ENCODE measurements around the gene ZFYVE26.
"Not testable (repeated sequence)": the region's sequence is repeated elsewhere in the genome, so short reads cannot be mapped to it uniquely, and the experiment has no call there.

ZFYVE26 gene

DNA sequence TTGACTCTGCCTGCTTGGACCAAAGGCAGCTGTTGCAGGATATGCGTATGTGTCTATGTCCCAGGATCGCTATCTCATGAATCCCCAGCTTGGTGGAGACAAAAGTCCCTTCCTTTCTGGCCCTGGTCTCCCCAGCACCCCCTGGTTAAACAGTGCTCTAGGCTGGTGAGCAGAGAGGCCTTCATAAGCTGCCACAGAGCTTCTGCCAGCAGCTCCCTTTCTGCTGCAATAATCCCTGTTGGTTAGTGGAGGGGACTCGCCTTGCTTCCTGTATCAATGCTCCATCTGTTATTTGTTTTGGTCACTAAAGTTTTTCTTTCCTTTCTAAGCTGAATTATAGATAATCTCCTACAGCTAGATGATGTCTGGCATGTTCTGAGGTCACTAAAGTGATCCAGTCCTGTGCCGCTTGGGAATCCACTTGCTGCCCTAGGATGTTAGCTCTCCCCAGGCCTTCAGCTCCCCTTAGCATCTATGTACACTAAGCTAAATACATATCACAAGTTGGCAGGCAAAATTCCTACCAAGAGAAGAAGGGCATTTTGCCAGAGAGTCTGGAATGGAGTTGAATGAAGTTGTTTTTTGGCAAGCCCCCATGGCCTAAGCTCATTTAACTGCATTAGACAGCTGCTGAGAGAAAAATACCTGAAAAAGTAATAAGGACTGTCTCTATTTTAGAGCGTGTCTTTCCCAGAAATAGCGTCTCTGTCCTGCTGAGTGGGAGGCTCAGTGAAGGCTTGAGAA is 66.9 kb downstream of the ZFYVE26 start:
- no peak for DNase-seq

- no peak for DNase-seq
Observed at GRCh38 chr14:67748312-67748711, 68.1 kb downstream of the ZFYVE26 start.

- no peak for DNase-seq
Observed at GRCh38 chr14:67746927-67747326, 69.5 kb downstream of the ZFYVE26 start.

- DNase-seq = no peak
Observed at GRCh38 chr14:67744046-67744445, 72.3 kb downstream of the ZFYVE26 start.

DNA sequence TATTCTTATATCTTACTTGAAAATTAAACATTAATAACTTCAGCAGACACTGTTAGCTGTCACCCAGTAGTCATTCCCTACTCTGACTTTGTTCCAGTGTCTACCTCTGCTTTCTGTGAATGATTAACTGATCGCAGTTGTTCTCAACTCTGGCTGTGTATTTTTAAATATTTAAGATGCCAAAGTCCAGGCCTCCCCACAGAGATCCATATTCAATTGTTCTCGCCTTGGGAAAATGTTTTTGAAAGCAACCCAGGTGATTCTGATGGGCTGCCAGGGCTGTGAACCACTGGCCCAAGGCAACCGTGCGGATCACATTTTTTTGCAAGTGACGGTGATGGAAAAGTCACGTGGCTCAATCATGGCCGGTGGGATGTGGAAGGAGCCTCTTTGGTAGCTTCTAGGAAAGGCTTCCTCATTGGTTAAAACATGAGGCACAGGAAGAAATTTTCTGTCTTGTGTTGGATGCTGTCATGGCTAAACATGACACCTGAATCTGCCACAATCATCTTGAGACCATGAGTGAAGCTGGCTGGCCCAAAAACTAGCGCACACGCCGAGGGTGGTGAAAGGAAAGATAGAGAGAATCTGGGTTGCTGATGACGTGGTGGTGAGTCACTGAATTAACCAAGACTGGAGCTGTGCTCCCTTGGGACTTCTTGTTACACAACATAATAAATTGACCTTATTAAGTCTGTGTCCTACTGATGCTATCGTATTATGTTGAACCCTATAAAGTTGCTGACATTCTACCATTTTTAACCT is 77.5 kb downstream of the ZFYVE26 start:
- no peak for DNase-seq

GRCh38 chr14:67736771-67737170 is 79.6 kb downstream of the ZFYVE26 start:
- no peak for DNase-seq

GRCh38 chr14:67735336-67736147 is 80.8 kb downstream of the ZFYVE26 start:
- no peak for DNase-seq

DNA sequence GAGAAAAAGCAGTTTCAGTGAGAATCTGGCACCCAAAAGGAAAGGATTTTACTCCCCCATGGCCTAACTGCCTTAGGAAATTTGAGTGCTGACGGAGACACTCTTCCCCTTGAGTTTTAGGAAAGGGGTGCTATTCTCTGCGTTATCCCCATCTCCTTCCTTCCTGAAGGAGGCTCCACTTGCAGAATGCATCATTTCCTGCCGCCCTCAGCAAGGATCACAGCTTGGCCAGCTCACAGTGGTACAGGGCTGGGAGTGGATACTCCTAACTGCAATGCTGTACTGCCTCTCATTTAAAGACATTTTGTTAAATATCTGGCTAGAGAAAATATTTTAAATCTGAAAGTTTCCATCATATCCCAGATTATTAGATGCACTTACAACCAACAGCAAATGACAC is 81.7 kb downstream of the ZFYVE26 start:
- no peak for DNase-seq

DNA sequence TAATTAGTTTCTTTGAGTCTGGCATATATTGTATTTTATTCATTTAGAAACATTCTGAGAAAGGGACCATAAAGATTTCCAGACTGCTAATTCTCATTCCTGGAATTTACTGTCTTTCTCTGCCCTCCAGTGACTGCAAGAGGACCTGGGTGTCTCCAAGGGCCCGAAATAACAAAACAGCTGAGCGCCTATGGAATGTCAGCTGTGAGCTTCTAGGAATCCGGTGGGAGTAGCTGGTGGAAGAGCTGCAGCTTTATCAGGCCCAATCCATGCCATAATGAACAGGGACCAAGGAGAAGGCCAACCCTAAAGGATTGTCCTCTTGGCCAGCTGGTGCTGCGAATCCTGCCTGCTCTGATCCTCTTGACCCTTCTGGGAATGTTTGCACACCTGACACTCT is 82.8 kb downstream of the ZFYVE26 start:
- DNase-seq = peak; percentile 73

DNA sequence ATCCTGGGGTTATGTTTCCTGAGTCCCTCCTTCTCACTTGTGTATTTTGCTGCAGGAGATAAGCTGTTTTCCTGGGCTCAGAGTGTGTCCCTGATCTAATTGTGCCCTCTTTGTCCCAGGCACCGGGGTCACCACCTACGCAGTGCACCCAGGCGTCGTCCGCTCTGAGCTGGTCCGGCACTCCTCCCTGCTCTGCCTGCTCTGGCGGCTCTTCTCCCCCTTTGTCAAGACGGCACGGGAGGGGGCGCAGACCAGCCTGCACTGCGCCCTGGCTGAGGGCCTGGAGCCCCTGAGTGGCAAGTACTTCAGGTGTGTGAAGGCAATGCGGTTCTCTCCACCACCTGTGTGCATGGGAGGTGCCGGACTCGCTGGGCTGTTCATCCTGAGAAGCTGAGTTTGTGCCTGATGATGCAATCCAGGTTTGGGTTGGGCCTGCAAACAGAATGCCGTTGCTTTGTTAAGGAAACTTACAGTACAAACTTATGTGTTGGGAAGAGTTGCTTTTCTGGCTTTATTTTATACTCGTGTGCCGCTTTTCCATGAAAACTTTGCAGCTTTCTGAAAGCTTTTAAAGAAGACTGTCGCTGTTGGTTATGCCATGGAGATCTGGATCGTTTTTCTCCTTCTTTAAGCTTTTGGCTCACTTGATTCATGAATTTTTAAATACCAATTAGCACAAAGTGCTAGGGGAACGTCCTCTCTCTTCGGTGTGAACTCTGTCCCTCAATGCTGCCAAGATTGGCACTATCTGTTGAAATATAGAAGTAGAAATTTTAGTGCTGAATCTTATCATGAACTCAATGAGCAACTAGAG is 87.1 kb downstream of the ZFYVE26 start:
- DNase-seq = peak; percentile 64

- no peak for DNase-seq
Observed at GRCh38 chr14:67728258-67728657, 88.1 kb downstream of the ZFYVE26 start.

DNA sequence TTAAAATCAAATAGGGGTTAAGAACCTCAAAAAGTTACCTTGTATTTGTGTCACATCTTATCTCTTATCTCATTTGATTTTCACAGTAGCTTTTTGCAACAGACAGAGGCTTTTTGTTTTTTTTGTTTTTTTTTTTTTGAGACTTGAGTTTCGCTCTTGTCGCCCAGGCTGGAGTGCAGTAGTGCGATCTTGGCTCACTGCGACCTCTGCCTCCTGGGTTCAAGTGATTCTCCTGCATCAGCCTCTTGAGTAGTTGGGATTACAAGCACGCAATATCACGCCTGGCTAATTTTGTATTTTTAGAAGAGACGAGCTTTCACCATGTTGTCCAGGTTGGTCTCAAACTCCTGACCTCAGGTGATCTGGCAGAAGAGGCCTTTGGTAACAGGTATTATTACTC is 89.0 kb downstream of the ZFYVE26 start:
- no peak for DNase-seq

DNA sequence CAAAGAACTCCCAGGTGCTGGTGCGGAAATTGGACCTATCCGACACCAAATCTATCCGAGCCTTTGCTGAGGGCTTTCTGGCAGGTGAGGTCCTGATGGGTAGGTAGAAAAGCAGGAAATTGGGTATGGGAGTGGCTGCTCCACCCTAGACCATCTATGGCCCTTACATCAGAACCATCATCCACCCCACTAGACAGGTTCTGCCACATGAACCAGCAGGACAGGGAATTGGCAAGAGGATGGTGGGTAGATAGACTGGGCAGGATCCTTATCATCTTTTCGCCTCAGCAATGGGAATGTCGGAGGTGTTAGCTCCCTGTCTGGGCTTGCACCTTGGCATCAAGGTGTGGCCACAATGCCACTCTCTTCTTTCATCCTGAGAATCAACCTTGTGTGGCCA is 91.2 kb downstream of the ZFYVE26 start:
- no peak for DNase-seq

DNA sequence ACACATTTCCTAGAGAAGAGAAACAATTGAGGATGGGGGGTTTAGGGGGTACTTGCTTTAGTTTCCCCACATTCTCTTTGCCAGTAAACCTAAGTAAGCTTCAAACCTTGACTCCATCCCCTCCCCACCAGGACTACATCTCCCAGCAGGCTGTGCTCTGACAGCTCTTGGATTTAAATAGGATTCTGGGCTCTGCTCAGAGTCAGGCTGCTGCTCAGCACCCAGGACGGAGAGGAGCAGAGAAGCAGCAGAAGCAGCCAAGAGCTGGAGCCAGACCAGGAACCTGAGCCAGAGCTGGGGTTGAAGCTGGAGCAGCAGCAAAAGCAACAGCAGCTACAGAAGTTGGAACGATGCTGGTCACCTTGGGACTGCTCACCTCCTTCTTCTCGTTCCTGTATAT is 94.1 kb downstream of the ZFYVE26 start:
- no peak for DNase-seq

GRCh38 chr14:67721875-67722274 is 94.5 kb downstream of the ZFYVE26 start:
- no peak for DNase-seq

GRCh38 chr14:67719866-67720265 is 96.5 kb downstream of the ZFYVE26 start:
- no peak for DNase-seq

GRCh38 chr14:67719385-67719784 is 97.0 kb downstream of the ZFYVE26 start:
- not testable (repeated sequence) for DNase-seq

GRCh38 chr14:67718265-67718664 is 98.1 kb downstream of the ZFYVE26 start:
- DNase-seq = no peak

- peak; percentile 9 for DNase-seq
Observed at GRCh38 chr14:67717048-67717447, 99.3 kb downstream of the ZFYVE26 start.

GRCh38 chr14:67710209-67710608 is 106.2 kb downstream of the ZFYVE26 start:
- no peak for DNase-seq

- not testable (repeated sequence) for DNase-seq
Observed at GRCh38 chr14:67709796-67710195, 106.6 kb downstream of the ZFYVE26 start.

- DNase-seq = not testable (repeated sequence)
Observed at GRCh38 chr14:67709346-67709745, 107.0 kb downstream of the ZFYVE26 start.

DNA sequence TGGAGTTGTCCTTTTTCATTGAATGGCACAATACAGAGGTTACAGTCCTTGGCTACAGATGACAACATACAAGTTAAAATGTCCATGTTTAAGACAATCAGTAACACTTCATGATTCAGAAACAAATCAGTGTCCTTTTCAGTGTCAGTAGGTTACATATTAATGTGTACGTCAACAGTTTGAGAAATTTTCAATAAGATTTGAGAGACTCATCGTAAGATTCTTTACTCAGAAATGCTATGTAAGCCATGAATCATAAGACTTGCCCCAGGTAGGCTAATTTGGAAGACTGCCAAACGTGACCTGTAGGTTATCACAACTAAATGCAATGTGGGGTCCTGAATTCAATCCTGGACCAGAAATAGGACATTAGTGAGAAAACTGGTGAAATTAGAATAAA is 111.2 kb downstream of the ZFYVE26 start:
- DNase-seq = no peak

All from NCI-H510A treated with DMSO at 0.1 percent for 48 hours (cell line).